Myocyte (in vitro differentiated cells): ENCODE results near the gene ALOX5. TPM values are rescaled to one million over a fixed set of nuclear protein-coding genes. Genes with fewer than 3 reads are reported as not detected.
A peak's percentile ranks its signal among the peaks of the same experiment; 100 is the strongest.

ENCODE experiments used
- DNase-seq: peaks from one replicate; pipeline ENCODE4 v3.0.0-alpha.2; 2012; ENCODE audit warnings: low read depth
- total RNA-seq: library from RNA; depleted of rRNA; stranded (reverse); fragments of >200 nt; gene quantifications from 2 replicates; pipeline ENCODE4 v1.2.3, GENCODE V29; 2014

The ALOX5 gene
- total RNA-seq, 1 donor from 2014 or later, result not detected

DNA sequence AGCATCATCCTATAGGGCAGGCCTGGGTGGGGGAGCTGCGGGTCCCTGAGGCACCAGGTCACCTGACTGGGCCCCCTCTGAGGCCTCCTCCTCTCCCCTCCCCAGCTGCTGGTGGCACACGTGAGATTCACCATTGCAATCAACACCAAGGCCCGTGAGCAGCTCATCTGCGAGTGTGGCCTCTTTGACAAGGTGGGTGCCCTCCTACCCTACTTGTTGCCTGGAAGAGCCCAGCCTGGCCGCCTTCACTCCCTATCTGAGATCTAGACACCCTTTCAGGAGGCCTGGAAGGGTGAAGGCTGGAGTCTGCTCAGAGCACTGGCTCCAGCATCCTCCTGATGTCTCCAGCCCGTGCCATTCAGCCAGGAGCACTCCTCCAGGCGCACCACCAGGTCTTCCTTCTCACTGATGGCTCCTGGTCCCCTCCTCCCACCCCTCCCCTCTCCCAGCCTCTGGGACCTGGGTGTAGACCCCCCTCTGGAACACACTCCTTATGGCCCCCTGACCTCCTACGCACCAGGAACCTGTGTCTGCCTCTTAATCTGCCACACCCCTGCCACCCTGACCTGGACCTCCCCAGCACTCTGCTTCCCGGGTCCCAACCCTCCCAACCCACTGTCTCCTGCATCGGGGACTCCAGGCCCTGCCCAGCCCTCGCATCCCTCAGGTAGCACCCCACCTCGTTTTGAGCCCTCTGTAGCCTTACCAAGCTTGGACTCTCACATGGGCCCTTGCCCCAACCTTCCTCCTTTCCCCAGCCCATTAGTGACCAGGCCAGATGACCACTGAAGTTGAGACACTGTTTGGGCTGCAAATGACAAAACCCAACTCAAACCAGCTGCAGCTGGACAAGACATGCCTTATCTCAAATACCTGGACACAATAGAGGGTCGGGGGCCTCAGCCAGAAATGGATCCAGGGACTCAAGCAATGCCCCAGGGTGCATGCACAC is 67.5 kb downstream of the ALOX5 start:
- no peak for DNase-seq

- DNase-seq, result no peak
Observed at GRCh38 chr10:45442251-45442650, 68.2 kb downstream of the ALOX5 start.

GRCh38 chr10:45442662-45443061 is 68.6 kb downstream of the ALOX5 start:
- no peak for DNase-seq

GRCh38 chr10:45443101-45444009 is 69.3 kb downstream of the ALOX5 start:
- no peak for DNase-seq

GRCh38 chr10:45444022-45444421 is 70.0 kb downstream of the ALOX5 start:
- DNase-seq, result no peak

GRCh38 chr10:45444976-45445898 is 71.2 kb downstream of the ALOX5 start:
- DNase-seq, result peak; percentile 87

DNA sequence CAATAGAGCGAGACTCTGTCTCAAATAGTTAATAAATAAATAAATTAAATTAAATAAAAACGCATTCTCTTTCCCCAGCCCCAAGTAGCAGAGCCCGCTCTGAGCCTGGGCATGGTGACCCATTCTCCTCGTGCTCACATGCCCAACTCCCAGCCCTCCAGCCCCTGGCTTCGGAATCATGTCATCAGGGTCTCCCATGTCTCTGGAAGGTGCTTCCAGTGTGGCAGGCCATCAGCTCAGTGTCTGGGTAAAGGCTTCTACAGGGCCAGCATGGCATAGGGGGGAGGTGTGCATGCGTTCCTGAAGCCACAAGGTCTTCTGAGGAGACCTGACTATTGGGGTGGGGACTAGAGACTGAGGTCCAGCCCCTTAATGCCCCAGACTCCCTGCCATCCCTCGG is 72.8 kb downstream of the ALOX5 start:
- DNase-seq, result no peak

GRCh38 chr10:45447416-45447815 is 73.4 kb downstream of the ALOX5 start:
- DNase-seq, result peak; percentile 64

- DNase-seq, result no peak
Observed at GRCh38 chr10:45450866-45451265, 76.8 kb downstream of the ALOX5 start.

GRCh38 chr10:45451407-45451806 is 77.4 kb downstream of the ALOX5 start:
- DNase-seq, result no peak

DNA sequence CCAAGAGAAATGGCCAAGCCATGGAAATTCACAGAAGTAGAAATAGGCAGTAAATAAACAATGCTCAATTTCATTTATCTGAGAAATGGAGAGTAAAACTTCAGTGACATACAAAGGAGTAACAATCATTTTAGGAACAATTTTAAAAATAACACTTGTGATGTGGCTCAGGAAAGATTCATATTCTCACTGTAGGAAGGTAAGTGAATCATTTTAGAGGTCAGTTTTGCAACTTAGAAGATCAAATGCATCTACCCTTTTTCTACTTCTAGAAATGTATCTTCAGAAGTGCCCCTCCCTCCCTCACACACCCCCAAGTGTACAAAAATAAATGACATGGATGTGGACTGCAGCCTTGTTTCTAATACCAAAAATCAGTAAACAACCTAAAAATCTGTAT is 78.3 kb downstream of the ALOX5 start:
- no peak for DNase-seq

DNA sequence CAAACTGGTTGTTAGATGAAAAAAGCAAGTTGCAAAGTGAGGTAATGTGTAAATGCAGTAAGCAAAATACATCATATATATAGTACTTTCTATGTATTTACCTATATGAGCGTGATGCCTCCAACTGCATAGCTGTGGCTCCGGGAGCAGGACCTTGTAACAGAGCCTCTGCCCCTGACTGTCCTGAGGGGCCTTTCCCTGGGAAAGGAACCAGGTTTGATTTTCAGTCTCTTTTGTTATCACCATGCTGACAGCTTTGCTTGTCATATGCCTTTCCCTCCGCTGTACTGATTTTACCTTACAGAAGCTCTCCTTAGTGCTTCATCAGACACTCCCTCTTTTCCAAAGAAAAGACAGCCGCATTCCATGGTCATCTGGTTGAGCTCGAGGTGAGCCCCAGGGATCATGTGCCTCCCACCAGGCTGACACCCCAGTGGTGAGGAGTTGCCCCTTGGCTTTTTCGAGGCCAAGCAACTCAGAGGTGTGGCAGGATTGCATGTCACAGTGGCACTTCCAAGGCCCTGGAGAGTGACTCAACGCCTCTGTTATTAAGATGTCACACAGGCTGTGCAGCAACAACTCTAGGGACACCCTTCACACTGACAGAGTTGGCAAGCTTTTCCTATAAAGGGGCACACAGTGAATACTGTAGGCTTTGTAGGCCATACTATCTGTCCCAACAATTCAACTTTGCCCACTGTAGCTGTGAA is 78.9 kb downstream of the ALOX5 start:
- DNase-seq, result peak; percentile 56

DNA sequence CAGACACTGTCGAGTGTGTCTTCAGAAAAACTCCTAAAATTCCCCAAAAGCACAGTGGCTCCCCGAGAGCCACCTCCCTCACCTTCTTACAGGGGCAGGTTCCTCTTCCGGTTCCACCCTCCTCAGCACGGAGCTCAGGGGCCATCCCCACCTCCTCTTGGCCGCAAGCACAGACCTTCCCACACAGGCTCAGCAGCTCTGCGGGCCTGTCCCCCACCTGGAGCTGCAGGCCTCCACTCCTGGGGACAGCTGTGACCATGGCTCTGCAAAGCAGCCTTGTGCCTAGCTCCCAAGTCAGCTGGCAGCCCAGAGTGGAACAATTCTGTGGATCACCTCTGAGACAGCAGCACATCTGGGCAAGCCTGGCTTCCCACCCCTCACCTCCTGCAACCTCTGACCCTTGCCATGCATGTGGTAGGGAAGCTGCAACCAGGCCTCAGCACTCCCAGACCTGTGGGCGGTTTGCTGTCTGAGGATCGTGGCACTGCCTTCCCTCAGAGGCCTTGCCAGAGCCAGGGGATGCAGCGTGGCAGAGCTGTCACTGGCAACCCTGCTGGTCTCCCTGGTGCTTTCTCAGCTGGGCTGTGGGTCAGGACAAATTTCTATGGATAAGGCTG is 79.7 kb downstream of the ALOX5 start:
- no peak for DNase-seq

- DNase-seq, result no peak
Observed at GRCh38 chr10:45454262-45454661, 80.2 kb downstream of the ALOX5 start.

GRCh38 chr10:45454859-45455258 is 80.8 kb downstream of the ALOX5 start:
- DNase-seq, result no peak

GRCh38 chr10:45456233-45456632 is 82.2 kb downstream of the ALOX5 start:
- no peak for DNase-seq

DNA sequence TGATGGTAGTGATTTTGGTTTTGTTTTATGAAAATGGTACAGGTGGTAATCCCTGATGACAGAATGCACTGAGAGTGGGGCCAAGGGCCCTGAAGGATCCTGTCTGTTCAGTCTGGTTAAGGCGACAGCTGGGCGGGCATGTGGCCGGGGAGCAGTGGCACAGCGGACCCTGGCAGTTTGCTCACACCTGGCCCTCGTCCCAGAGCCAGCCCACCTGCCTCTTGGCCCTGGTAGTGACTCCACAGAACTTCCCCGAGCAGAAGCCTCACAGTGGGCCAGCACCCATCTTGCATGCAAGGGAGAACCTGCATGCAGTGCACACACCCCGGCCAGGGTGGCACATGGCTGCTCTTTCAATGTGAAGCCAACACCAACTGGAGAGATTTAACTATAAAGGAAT is 82.8 kb downstream of the ALOX5 start:
- peak; percentile 10 for DNase-seq

GRCh38 chr10:45457487-45457886 is 83.5 kb downstream of the ALOX5 start:
- DNase-seq, result no peak

DNA sequence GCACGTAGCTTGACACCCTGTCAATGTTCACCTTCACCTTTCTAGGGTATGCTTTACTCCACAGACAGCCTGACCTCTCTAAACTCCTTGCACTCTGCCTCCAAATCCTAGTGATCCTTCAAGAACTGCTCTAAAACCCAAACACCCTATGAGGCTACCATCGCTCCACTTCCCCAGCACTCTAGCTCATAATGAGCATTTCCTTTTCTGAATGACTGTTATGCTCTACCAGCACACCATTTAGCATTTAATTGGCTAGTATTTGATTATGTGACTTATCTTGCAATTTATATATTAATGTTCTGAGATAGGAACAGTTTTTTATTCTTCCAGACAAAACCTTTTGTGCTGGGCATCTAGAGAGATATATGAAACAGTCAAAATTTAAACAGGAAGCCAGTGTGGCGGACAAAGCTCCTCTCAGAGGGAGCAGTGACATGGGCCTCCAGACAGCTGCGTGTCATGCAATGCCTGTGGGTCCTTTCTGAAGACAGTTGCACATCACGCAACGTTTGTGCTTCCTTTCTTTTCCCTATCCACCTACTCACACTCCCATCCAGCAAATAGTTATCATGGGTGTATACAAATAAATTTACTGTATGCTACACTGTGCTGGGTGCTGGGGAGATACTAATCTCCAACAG is 86.3 kb downstream of the ALOX5 start:
- no peak for DNase-seq
